Breast epithelium (tissue), 4 donors: ENCODE results near the gene ARL6IP4. TPM values are rescaled to one million over a fixed set of nuclear protein-coding genes. Genes with fewer than 3 reads are reported as not detected.

Source experiments
- DNase-seq, 2 donors: peaks; one replicate each; pipeline ENCODE4 v3.0.0-alpha.2; 2019; ENCODE audit warnings: low spot score in 2 of 2
- H3K27ac ChIP-seq, 2 donors: fragments of 200-600 bp; sonication (generic) in 1 of 2; one replicate each; pipeline ENCODE4 v1.5.1; 2016 to 2019; ENCODE audit warnings: mild to moderate bottlenecking in 1 of 2
- H3K27me3 ChIP-seq, 2 donors: fragments of 200-600 bp; sonication (generic) in 1 of 2; one replicate each; pipeline versions ENCODE4 v1.5.1 to v1.6.0; 2017 to 2019; ENCODE audit warnings: control low read depth in 1 of 2, mild to moderate bottlenecking in 1 of 2
- H3K36me3 ChIP-seq: fragments of 200-600 bp; one replicate; pipeline ENCODE4 v1.5.1; 2019
- H3K4me1 ChIP-seq, 2 donors: fragments of 200-600 bp; sonication (generic); one replicate each; pipeline ENCODE4 v1.5.1; 2016 to 2019; ENCODE audit warnings: control low read depth in 1 of 2
- H3K4me3 ChIP-seq, 3 donors: fragments of 200-600 bp; sonication (generic); 1 replicate in 2 of 3; 2 replicates in 1 of 3; pipeline ENCODE4 v1.5.1; 2016 to 2019; ENCODE audit warnings: mild to moderate bottlenecking in 3 of 3, moderate library complexity in 2 of 3
- H3K9me3 ChIP-seq, 2 donors: fragments of 200-600 bp; sonication (generic) in 1 of 2; one replicate each; pipeline ENCODE4 v1.5.1; 2016 to 2019; ENCODE audit warnings: control low read depth in 1 of 2
- CTCF ChIP-seq, 3 donors: fragments of 450-650 bp; IDR thresholded peaks; one replicate each; pipeline ENCODE4 v1.5.1; 2016 to 2017; ENCODE audit warnings: antibody characterized with exemption in 3 of 3, mild to moderate bottlenecking in 3 of 3, moderate library complexity in 3 of 3
- POLR2A ChIP-seq: fragments of 450-650 bp; IDR thresholded peaks from one replicate; pipeline ENCODE4 v1.6.1; 2016; ENCODE audit warnings: antibody characterized with exemption, mild to moderate bottlenecking, moderate library complexity
- POLR2AphosphoS5 ChIP-seq, 3 donors: sonication (generic); formaldehyde crosslinking; IDR thresholded peaks; one replicate each; pipeline ENCODE4 v1.6.1; 2017; ENCODE audit warnings: antibody characterized with exemption in 3 of 3
- intact Hi-C: fragments of 100-400 bp; cut with DNase I; formaldehyde crosslinking; loops from one replicate; pipeline ENCODE4 v1.15.1; 2023; ENCODE audit warnings: low total_unique reads
- total RNA-seq, 3 donors: library from RNA; depleted of rRNA; stranded (reverse); fragments of >200 nt; gene quantifications; one replicate each; pipeline ENCODE4 v1.1.0, GENCODE V29; 2016

The ARL6IP4 gene
- total RNA-seq, 3 donors from 2014 or later, result 196 to 279 (median 234) TPM

- intact Hi-C loops, result loop anchor here (10.0 kb wide), 1 partner anchor 75 kb away; no protein-coding TSS in a partner anchor
- H3K27me3 ChIP-seq, result no peaks in the 10 kb centered on the region
Observed at GRCh38 chr12:122969676-122970075, 10.8 kb upstream of the ARL6IP4 start.

GRCh38 chr12:122974274-122974891, 6.1 kb upstream of the ARL6IP4 start:
- Histone ChIP-seq H3K27ac (peak overlapping the region; percentile 98), H3K36me3 (no peaks in the 10 kb centered on the region), H3K27me3 (no peaks in the 10 kb centered on the region), H3K4me1 (peaks cover 12 to 24% of the 10 kb centered on the region in 2 donors), H3K9me3 (no peaks in the 10 kb centered on the region), H3K4me3 (peak overlapping the region; percentile 64 to 84 (median 77))
- peak; percentile 98 for DNase-seq
- intact Hi-C loops, result no loop called here
- TF ChIP-seq POLR2AphosphoS5 (IDR thresholded peaks at IDR 0.05) (peak in 2 of 3 donors; percentile 80 to 82), POLR2A (no peak)

More at GRCh38 chr12:122969676-122970075, 10.8 kb upstream of the ARL6IP4 start:
- DNase-seq, result no peak
- Histone ChIP-seq H3K36me3 (no peaks in the 10 kb centered on the region), H3K4me1 (peaks cover 0 to 15% of the 10 kb centered on the region in 2 donors), H3K9me3 (no peaks in the 10 kb centered on the region), H3K27ac (peak overlapping the region in 1 of 2 donors; percentile 43), H3K4me3 (no peak overlapping the region)
- TF ChIP-seq POLR2A (no peak), POLR2AphosphoS5 (IDR thresholded peaks at IDR 0.05) (no peak), CTCF (IDR thresholded peaks at IDR 0.05) (no peak)

DNA sequence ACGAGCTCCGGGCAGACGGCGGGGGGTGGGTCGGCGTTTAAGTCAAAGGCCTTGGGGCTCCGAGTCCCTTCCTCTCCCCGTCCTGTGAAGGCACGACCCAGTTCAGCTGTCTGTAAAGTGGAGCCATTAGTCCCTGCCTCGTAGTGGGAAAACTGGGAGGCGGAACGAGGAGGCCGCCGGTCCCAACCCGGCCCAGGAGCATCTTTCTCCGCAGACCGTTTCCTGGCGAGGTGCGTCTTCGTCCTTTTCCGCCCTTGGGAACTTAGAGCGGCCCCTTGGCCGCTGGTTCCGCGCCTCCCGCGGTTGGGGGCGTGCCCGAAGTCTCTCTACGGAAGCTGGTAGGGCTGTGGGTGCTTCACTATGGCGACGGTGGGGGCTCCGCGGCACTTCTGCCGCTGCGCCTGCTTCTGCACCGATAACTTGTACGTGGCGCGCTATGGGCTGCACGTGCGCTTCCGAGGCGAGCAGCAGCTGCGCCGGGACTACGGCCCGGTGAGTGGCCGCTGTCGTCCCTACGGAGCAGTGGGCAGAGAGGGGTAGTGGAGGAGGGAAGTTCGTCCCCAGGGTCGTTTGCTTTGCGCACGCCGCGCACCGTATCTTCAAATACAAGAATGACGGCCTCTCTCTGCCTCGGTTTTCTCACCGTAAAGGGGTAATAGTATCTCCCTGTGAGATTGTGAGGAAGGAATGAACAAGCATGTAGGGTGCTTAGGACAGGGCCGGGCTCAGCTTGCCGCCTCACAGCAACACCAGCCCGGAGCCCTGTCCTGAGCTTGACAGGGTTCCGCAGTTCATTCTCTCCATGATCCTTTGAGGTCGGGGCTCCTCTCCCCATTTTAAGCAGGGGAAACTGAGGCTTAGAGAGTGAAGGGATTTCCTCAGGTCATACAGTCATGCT, 5.3 kb upstream of the ARL6IP4 start, which contains the start of gene OGFOD2:
Gene OGFOD2, plus strand, starts transcription at position 353 of the 898 bp plus-strand sequence. Its CDS starts 8 bp downstream, at position 361.
- intact Hi-C loops, result no loop called here
- Histone ChIP-seq H3K27ac (peak within 1 kb of the TSS; percentile 98), H3K27me3 (no peaks in the 10 kb centered on the region), H3K4me3 (peak within 1 kb of the TSS; percentile 64 to 84 (median 77)), H3K9me3 (no peaks in the 10 kb centered on the region), H3K36me3 (no peaks in the 10 kb centered on the region), H3K4me1 (peaks cover 12 to 29% of the 10 kb centered on the region in 2 donors)
- TF ChIP-seq CTCF (IDR thresholded peaks at IDR 0.05) (no peak), POLR2AphosphoS5 (IDR thresholded peaks at IDR 0.05) (peak in 2 of 3 donors; percentile 28 to 51), POLR2A (peak; percentile 22)
- peak; percentile 87 to 88 for DNase-seq

GRCh38 chr12:122975790-122976647, 4.5 kb upstream of the ARL6IP4 start:
- H3K4me3 ChIP-seq, result peak overlapping the region; percentile 64 to 84 (median 77)
- TF ChIP-seq CTCF (IDR thresholded peaks at IDR 0.05) (no peak), POLR2A (no peak), POLR2AphosphoS5 (IDR thresholded peaks at IDR 0.05) (no peak)
- H3K9me3 ChIP-seq, result no peaks in the 10 kb centered on the region
- intact Hi-C loops, result no loop called here
- H3K27ac ChIP-seq, result peak overlapping the region; percentile 98
- H3K4me1 ChIP-seq, result peaks cover 12 to 29% of the 10 kb centered on the region in 2 donors
- no peaks in the 10 kb centered on the region for H3K36me3 ChIP-seq
- DNase-seq, result no peak
- H3K27me3 ChIP-seq, result no peaks in the 10 kb centered on the region

DNA sequence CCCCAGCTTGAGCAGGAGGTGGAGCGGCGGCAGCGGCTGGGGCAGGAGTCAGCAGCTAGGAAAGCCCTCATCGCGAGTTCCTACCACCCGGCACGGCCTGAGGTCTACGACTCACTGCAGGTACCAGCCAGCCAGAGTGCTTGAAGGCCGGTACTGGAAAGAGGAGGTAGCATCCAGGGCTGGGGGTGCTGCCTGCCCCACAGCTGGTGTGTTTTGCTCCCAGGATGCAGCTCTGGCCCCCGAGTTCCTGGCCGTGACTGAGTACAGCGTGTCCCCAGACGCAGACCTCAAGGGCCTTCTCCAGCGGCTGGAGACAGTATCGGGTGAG, 3.9 kb upstream of the ARL6IP4 start:
- no peak overlapping the region for H3K27ac ChIP-seq
- no peaks in the 10 kb centered on the region for H3K27me3 ChIP-seq
- intact Hi-C loops, result no loop called here
- no peaks in the 10 kb centered on the region for H3K36me3 ChIP-seq
- H3K4me1 ChIP-seq, result peaks cover 12 to 35% of the 10 kb centered on the region in 2 donors
- no peaks in the 10 kb centered on the region for H3K9me3 ChIP-seq
- TF ChIP-seq CTCF (IDR thresholded peaks at IDR 0.05), result no peak
- TF ChIP-seq POLR2AphosphoS5 (IDR thresholded peaks at IDR 0.05), result no peak
- TF ChIP-seq POLR2A, result no peak
- peak overlapping the region in 2 of 3 donors; percentile 77 to 84 for H3K4me3 ChIP-seq
- no peak for DNase-seq
